GM18505 (cell line): ENCODE results near the gene MKRN1.
"Not testable (repeated sequence)": the region's sequence is repeated elsewhere in the genome, so short reads cannot be mapped to it uniquely, and the experiment has no call there.

Experiments used
- ATAC-seq: cut with Tn5 transposase; IDR thresholded peaks from one replicate; pipeline ENCODE4 v1.9.1; 2021; ENCODE audit not compliant: unreplicated experiment
- POLR2A ChIP-seq: IDR thresholded peaks from 4 replicates; pipeline ENCODE4 v1.6.1; 2011; ENCODE audit warnings: borderline replicate concordance; ENCODE audit not compliant: insufficient read depth, insufficient read length; ENCODE audit errors: extremely low read depth

Gene MKRN1

GRCh38 chr7:140506788-140507464 is 27.6 kb upstream of the MKRN1 start:
- no peak for TF ChIP-seq POLR2A
- ATAC-seq: no peak

DNA sequence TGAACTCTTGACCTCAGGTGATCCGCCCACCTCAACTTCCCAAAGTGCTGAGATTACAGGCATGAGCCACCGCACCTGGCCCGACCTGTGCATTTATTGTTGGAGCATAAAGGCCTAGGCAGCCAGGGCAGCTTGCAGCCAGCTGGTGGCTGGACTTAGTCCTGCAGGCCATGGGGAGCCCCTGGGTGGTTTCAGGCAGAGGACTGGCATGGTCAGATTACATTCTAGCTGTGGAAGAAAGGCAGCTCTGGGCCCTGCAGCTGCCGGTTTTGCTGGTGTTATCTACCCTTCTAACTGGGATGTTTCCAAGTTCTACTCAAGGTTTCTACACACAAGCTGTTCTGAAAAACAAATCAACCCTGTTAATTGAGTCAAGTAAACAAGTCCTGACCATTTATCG is 22.7 kb upstream of the MKRN1 start:
- no peak for ATAC-seq
- no peak for TF ChIP-seq POLR2A

DNA sequence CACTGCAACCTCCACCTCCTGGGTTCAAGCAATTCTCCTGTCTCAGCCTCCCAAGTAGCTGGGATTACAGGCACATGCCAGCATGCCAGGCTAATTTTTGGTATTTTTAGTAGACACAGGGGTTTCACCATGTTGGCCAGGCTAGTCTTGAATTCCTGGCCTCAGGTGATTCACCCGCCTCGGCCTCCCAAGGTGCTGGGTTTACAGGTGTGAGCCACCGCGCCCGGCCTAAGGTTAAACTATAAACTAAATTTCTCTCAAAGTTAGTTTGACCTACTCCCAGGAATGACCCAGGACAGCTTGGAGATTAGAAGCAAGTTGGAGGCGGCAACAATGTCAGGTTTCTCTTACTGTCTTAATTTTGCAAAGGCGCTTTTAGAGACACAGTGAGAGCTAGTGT is 18.5 kb upstream of the MKRN1 start:
- not testable (repeated sequence) for ATAC-seq

- no peak for TF ChIP-seq POLR2A
- no peak for ATAC-seq
Observed at GRCh38 chr7:140497241-140497769, 18.0 kb upstream of the MKRN1 start.

DNA sequence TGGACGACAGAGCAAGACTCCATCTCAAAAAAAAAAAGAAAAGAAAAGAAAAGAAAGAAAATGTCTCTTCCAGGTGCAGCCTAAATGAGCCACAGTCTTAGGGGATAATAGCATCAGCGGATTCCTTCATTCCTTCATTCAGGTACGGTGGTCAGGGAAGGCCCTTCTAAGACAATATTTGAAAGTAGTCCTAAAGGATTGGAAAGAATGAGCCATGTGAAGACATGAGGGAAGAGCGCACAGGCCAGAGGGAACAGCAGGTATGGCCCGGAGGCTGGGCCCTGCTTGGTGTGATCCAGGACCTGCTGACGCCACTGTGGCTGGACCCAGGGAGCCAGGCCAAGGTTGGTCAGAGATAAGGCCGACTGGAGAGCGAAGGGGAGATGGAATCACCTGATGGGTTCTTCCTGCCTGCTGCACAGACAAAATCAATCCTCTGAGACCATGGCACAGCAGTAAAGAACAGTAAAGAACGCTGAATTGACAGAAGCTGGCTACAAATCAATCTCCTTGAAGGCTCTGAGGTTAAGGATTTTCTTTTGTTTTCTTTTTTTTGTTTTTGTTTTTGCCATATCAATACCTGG is 16.3 kb upstream of the MKRN1 start:
- TF ChIP-seq POLR2A: no peak
- no peak for ATAC-seq

DNA sequence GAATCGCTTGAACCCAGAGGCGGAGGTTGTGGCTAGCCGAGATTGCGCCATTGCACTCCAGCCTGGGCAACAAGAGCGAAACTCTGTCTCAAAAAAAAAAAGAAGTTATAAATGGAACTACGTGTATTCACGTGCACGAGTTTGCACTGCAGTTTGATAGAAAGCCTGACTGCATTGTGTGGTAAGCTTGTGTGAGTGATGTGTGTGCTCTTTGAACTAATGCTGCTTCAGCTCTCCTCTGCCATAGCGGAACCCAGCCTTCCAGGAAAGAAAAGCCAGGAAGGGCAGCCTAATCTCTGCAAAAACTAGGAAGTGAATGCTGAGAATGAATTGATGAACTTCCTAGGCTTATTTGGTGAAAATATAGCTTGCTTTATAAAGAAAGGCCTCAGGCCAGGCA is 15.6 kb upstream of the MKRN1 start:
- no peak for TF ChIP-seq POLR2A
- ATAC-seq: no peak

GRCh38 chr7:140489026-140489359 is 9.7 kb upstream of the MKRN1 start:
- TF ChIP-seq POLR2A: no peak
- ATAC-seq: no peak

- no peak for ATAC-seq
- no peak for TF ChIP-seq POLR2A
Observed at GRCh38 chr7:140485500-140486265, 6.4 kb upstream of the MKRN1 start.

DNA sequence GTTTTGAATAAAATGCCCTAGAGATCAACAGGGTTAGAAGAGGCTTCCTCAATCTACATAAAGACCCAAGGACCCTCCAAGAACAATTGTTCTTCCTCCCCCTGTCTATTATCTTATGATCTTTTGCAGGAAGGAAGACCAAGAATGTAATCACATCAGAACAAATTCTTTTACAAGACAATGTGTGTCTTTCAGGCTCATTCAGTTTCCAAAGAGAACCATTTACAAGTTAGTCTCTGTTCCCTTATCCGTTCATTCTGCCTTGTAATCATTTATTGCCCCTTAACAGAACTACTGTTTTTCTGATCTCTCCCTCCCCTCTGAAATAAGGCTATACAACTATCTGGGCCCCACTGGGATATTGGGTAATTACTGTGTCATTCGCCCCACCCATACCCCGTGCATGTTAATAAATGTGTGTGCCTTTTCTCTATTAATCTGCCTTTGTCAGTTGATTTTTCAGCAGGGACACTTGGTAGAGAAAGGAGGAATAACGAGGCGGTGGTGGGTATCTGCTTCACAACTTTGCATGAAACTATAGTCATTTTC is 5.7 kb upstream of the MKRN1 start:
- TF ChIP-seq POLR2A: no peak
- ATAC-seq: no peak

DNA sequence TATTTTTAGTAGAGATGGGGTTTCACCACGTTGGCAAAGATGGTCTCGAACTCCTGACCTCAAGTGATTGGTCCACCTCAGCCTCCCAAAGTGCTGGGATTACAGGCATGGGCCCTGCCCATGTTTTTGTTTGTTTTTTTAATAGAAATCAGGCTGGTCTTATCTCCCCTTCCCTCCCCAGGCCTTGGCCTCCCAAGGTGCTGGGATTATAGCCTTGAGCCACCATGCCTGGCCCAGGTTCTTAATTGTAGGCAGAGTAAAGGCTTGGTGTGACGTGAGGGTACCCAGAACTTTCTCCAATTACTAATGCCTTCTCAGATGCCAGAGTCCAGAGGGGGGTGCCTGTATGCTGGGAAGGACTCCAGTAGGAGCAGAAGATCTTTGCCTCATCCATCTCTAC is 5.2 kb upstream of the MKRN1 start:
- no peak for TF ChIP-seq POLR2A
- ATAC-seq: no peak

GRCh38 chr7:140479739-140480084 is 407 bp upstream of the MKRN1 start:
- no peak for ATAC-seq
- no peak for TF ChIP-seq POLR2A

GRCh38 chr7:140478246-140479061 is 851 bp downstream of the MKRN1 start:
- peak; percentile 24 for ATAC-seq
- no peak for TF ChIP-seq POLR2A

GRCh38 chr7:140476698-140477261 is 2.5 kb downstream of the MKRN1 start:
- no peak for ATAC-seq
- no peak for TF ChIP-seq POLR2A
